CD14-positive monocyte (primary cell): ENCODE data around the gene TBL1XR1. TPM values are rescaled to one million over a fixed set of nuclear protein-coding genes. Genes with fewer than 3 reads are reported as not detected.

ENCODE experiments used
- DNase-seq, 3 donors: peaks; one replicate each; pipeline ENCODE4 v3.0.0-alpha.2; 2011 to 2022
- H2AFZ ChIP-seq: 2 replicates; pipeline ENCODE4 v1.6.0; 2012; ENCODE audit warnings: mild to moderate bottlenecking, low read depth, low read length, inconsistent platforms; ENCODE audit not compliant: insufficient read depth, poor library complexity, severe bottlenecking
- H3K27ac ChIP-seq, 2 donors: 1 replicate in 1 of 2; 2 replicates in 1 of 2; pipeline ENCODE4 v1.5.1; 2012 to 2013; ENCODE audit warnings: low read length in 2 of 2, control low read depth in 1 of 2, inconsistent platforms in 1 of 2, low read depth in 1 of 2, mild to moderate bottlenecking in 1 of 2
- H3K27me3 ChIP-seq, 2 donors: one replicate each; pipeline versions ENCODE4 v1.6.0 to v1.6.1; 2011 to 2013; ENCODE audit warnings: low read length in 2 of 2; ENCODE audit not compliant: control insufficient read depth in 2 of 2, insufficient read depth in 2 of 2
- H3K36me3 ChIP-seq, 2 donors: replicated peaks in 1 of 2; 1 replicate in 1 of 2; 2 replicates in 1 of 2; pipeline versions ENCODE4 v1.5.1 to v1.6.1; 2012 to 2013; ENCODE audit warnings: low read length in 2 of 2, control low read depth in 1 of 2, inconsistent platforms in 1 of 2, mild to moderate bottlenecking in 1 of 2; ENCODE audit not compliant: insufficient read depth in 2 of 2, control insufficient read depth in 1 of 2
- H3K4me1 ChIP-seq, 2 donors: 1 replicate in 1 of 2; 2 replicates in 1 of 2; pipeline versions ENCODE4 v1.5.1 to v1.6.1; 2012 to 2013; ENCODE audit warnings: low read length in 2 of 2, control low read depth in 1 of 2, inconsistent platforms in 1 of 2, mild to moderate bottlenecking in 1 of 2, moderate library complexity in 1 of 2; ENCODE audit not compliant: insufficient read depth in 2 of 2, control insufficient read depth in 1 of 2
- H3K4me2 ChIP-seq: replicated peaks from 2 replicates; pipeline ENCODE3; 2012; ENCODE audit warnings: low read length, moderate library complexity, mild to moderate bottlenecking; ENCODE audit not compliant: poor library complexity, severe bottlenecking; ENCODE audit errors: extremely low read depth
- H3K4me3 ChIP-seq, 3 experiments: fragments of 200-600 bp in 1 of 3; sonication (generic) in 1 of 3; replicated peaks in 1 of 3; 1 replicate in 2 of 3; 2 replicates in 1 of 3; pipeline ENCODE4 v1.5.1; 2011 to 2013; ENCODE audit warnings: low read length in 3 of 3, mild to moderate bottlenecking in 3 of 3, control low read depth in 2 of 3, low read depth in 2 of 3, inconsistent platforms in 1 of 3, moderate library complexity in 1 of 3
- H3K79me2 ChIP-seq: 2 replicates; pipeline ENCODE4 v1.6.0; 2012; ENCODE audit warnings: mild to moderate bottlenecking, control low read depth, inconsistent platforms, low read length, moderate library complexity; ENCODE audit not compliant: insufficient read depth
- H3K9ac ChIP-seq: 2 replicates; pipeline ENCODE4 v1.6.0; 2017; ENCODE audit warnings: low read length, mild to moderate bottlenecking; ENCODE audit not compliant: insufficient read depth, poor library complexity, severe bottlenecking
- H3K9me3 ChIP-seq, 2 donors: replicated peaks in 1 of 2; 1 replicate in 1 of 2; 2 replicates in 1 of 2; pipeline versions ENCODE4 v1.5.1 to v1.6.1; 2012 to 2013; ENCODE audit warnings: low read length in 2 of 2, control low read depth in 1 of 2; ENCODE audit not compliant: control insufficient read depth in 1 of 2, insufficient read depth in 1 of 2
- H4K20me1 ChIP-seq: 2 replicates; pipeline ENCODE4 v1.6.0; 2012; ENCODE audit warnings: mild to moderate bottlenecking, low read length, control low read depth, moderate library complexity; ENCODE audit not compliant: insufficient read depth
- H3K27ac Mint-ChIP-seq, 7 donors: one replicate each; pipeline ENCODE4 v1.8.0; 2020; ENCODE audit warnings: mild to moderate bottlenecking in 7 of 7, mixed read lengths in 7 of 7, moderate library complexity in 6 of 7, inconsistent platforms in 2 of 7
- H3K27me3 Mint-ChIP-seq, 3 donors: one replicate each; pipeline ENCODE4 v1.8.0; 2021 to 2022; ENCODE audit warnings: low read depth in 3 of 3, mild to moderate bottlenecking in 3 of 3, mixed read lengths in 3 of 3, moderate library complexity in 3 of 3, inconsistent platforms in 1 of 3
- H3K36me3 Mint-ChIP-seq, 2 donors: one replicate each; pipeline ENCODE4 v1.8.0; 2020; ENCODE audit warnings: mixed read lengths in 2 of 2, inconsistent platforms in 1 of 2, mild to moderate bottlenecking in 1 of 2
- H3K4me1 Mint-ChIP-seq: one replicate; pipeline ENCODE4 v1.8.0; 2020; ENCODE audit warnings: mild to moderate bottlenecking, mixed read lengths
- H3K4me3 Mint-ChIP-seq, 2 donors: one replicate each; pipeline ENCODE4 v1.8.0; 2020; ENCODE audit warnings: mild to moderate bottlenecking in 2 of 2, mixed read lengths in 2 of 2, moderate library complexity in 1 of 2
- H3K9me3 Mint-ChIP-seq, 7 donors: one replicate each; pipeline ENCODE4 v1.8.0; 2020 to 2022; ENCODE audit warnings: mixed read lengths in 7 of 7, mild to moderate bottlenecking in 6 of 7, moderate library complexity in 6 of 7, inconsistent platforms in 2 of 7
- CTCF ChIP-seq: fragments of 200-600 bp; IDR thresholded peaks from one replicate; pipeline ENCODE4 v1.8.0; 2022; ENCODE audit warnings: antibody characterized with exemption, mild to moderate bottlenecking
- whole genome bisulfite sequencing: methylation state at CpG from one replicate; pipeline ENCODE4 v1.1.5; 2013; ENCODE audit warnings: missing lambda C conversion rate; ENCODE audit not compliant: insufficient coverage; 5-methylcytosine and 5-hydroxymethylcytosine counted together
- intact Hi-C, 2 donors: fragments of 100-400 bp; cut with micrococcal nuclease; formaldehyde crosslinking; loops; one replicate each; pipeline versions ENCODE4 v1.15.0 to v1.15.1; 2023
- polyA plus RNA-seq, 3 donors: library from polyadenylated mRNA; depleted of rRNA in 1 of 3; unstranded in 2 of 3; stranded (reverse) in 1 of 3; fragments of 300-500 nt in 2 of 3; fragments of >200 nt in 1 of 3; fragmentation: Illumina TruSeq in 2 of 3; gene quantifications; 1 replicate in 2 of 3; 2 replicates in 1 of 3; pipeline ENCODE4 v1.2.3, GENCODE V29; 2012 to 2021

Gene TBL1XR1
- polyA plus RNA-seq, 3 donors = 10.2 to 20.4 (median 18.3) TPM

GRCh38 chr3:177062052-177062732, 135.1 kb downstream of the TBL1XR1 start:
- Histone ChIP-seq H2AFZ (no peak overlapping the region), H3K4me2 (no peak overlapping the region), H3K36me3 (peaks cover 0 to 8% of the 10 kb centered on the region in 2 donors), H3K27me3 (no peaks in the 10 kb centered on the region), H3K4me3 (no peak overlapping the region), H3K79me2 (peaks cover 89% of the 10 kb centered on the region), H4K20me1 (peaks cover 40% of the 10 kb centered on the region), H3K9ac (no peak overlapping the region), H3K9me3 (no peaks in the 10 kb centered on the region), H3K4me1 (no peaks in the 10 kb centered on the region), H3K27ac (peak overlapping the region in 1 of 2 donors; percentile 49)
- no peak overlapping the region for H3K4me3 Mint-ChIP-seq
- no peaks in the 10 kb centered on the region for H3K27me3 Mint-ChIP-seq
- intact Hi-C loops = no loop called here
- no peak for DNase-seq
- no peak for TF ChIP-seq CTCF
- 100% methylated on average over 2 of the region's 2 CpGs for WGBS
- no peak overlapping the region for H3K27ac Mint-ChIP-seq
- H3K9me3 Mint-ChIP-seq = no peaks in the 10 kb centered on the region
- H3K36me3 Mint-ChIP-seq = peaks cover 13 to 35% of the 10 kb centered on the region in 2 donors
- peaks cover 5% of the 10 kb centered on the region for H3K4me1 Mint-ChIP-seq

GRCh38 chr3:177061369-177061768, 135.9 kb downstream of the TBL1XR1 start:
- no peak overlapping the region for H3K9ac ChIP-seq
- H3K36me3 ChIP-seq = peaks cover 0 to 8% of the 10 kb centered on the region in 2 donors
- Mint-ChIP-seq H3K4me3 (no peak overlapping the region), H3K27me3 (no peaks in the 10 kb centered on the region), H3K4me1 (peaks cover 3% of the 10 kb centered on the region), H3K27ac (no peak overlapping the region), H3K9me3 (no peaks in the 10 kb centered on the region), H3K36me3 (peaks cover 12 to 35% of the 10 kb centered on the region in 2 donors)
- H3K79me2 ChIP-seq = peaks cover 89% of the 10 kb centered on the region
- no peaks in the 10 kb centered on the region for H3K27me3 ChIP-seq
- no peaks in the 10 kb centered on the region for H3K4me1 ChIP-seq
- no peaks in the 10 kb centered on the region for H3K9me3 ChIP-seq
- no peak overlapping the region for H2AFZ ChIP-seq
- no CpG with 5 or more reads among the region's 4 CpGs for WGBS
- no peak overlapping the region for H3K4me2 ChIP-seq
- H4K20me1 ChIP-seq = peaks cover 36% of the 10 kb centered on the region
- intact Hi-C loops = no loop called here
- no peak for TF ChIP-seq CTCF
- no peak for DNase-seq
- H3K4me3 ChIP-seq = no peak overlapping the region
- peak overlapping the region in 1 of 2 donors; percentile 49 for H3K27ac ChIP-seq
